ENCODE data around the gene DDX10.

Gene DDX10

GRCh38 chr11:108958368-108959104 is 293.7 kb downstream of the DDX10 start:
- DNase-seq, result no peak

GRCh38 chr11:108959105-108959761 is 294.4 kb downstream of the DDX10 start:
- no peak for DNase-seq

GRCh38 chr11:108959874-108960273 is 295.0 kb downstream of the DDX10 start:
- DNase-seq, result no peak

- no peak for DNase-seq
Measured at GRCh38 chr11:108960501-108960900, 295.6 kb downstream of the DDX10 start.

GRCh38 chr11:108961095-108961494 is 296.2 kb downstream of the DDX10 start:
- peak; percentile 22 for DNase-seq

- no peak for DNase-seq
Measured at GRCh38 chr11:108963118-108963517, 298.2 kb downstream of the DDX10 start.

GRCh38 chr11:108965306-108966001 is 300.6 kb downstream of the DDX10 start:
- DNase-seq, result peak in 1 of 2 experiments; percentile 2

GRCh38 chr11:108966206-108966605 is 301.3 kb downstream of the DDX10 start:
- DNase-seq, result no peak

GRCh38 chr11:108966978-108967377 is 302.1 kb downstream of the DDX10 start:
- DNase-seq, result no peak

GRCh38 chr11:108967571-108967970 is 302.7 kb downstream of the DDX10 start:
- DNase-seq, result no peak

GRCh38 chr11:108970221-108970991 is 305.5 kb downstream of the DDX10 start:
- no peak for DNase-seq

- no peak for DNase-seq
Measured at GRCh38 chr11:108973402-108974162, 308.7 kb downstream of the DDX10 start.

GRCh38 chr11:108975026-108975425 is 310.2 kb downstream of the DDX10 start:
- DNase-seq, result no peak

GRCh38 chr11:108975641-108976071 is 310.8 kb downstream of the DDX10 start:
- no peak for DNase-seq

- DNase-seq, result no peak
Measured at GRCh38 chr11:108983636-108984420, 319.0 kb downstream of the DDX10 start.

GRCh38 chr11:108984523-108984922 is 319.7 kb downstream of the DDX10 start:
- DNase-seq, result no peak

GRCh38 chr11:108985236-108985944 is 320.5 kb downstream of the DDX10 start:
- no peak for DNase-seq

- DNase-seq, result no peak
Measured at GRCh38 chr11:108985945-108986279, 321.0 kb downstream of the DDX10 start.

Measured in Kasumi-1 (cell line).